Hepatic stellate cell (primary cell): ENCODE results near the gene PRR5.

Source experiments
- DNase-seq: peaks from one replicate; pipeline ENCODE4 v3.0.0; 2011; ENCODE audit warnings: low spot score

Gene PRR5

GRCh38 chr22:44693756-44694155 lies 8.2 kb upstream of the PRR5 start:
- no peak for DNase-seq

- DNase-seq, result peak; percentile 85
Observed at GRCh38 chr22:44697423-44698141, 4.4 kb upstream of the PRR5 start.

GRCh38 chr22:44698531-44699421 lies 3.2 kb upstream of the PRR5 start:
- peak; percentile 77 for DNase-seq

- no peak for DNase-seq
Observed at GRCh38 chr22:44700456-44700855, 1.5 kb upstream of the PRR5 start.

GRCh38 chr22:44701187-44701790 lies 715 bp upstream of the PRR5 start:
- DNase-seq, result no peak

- no peak for DNase-seq
Observed at GRCh38 chr22:44702479-44703198, 635 bp downstream of the PRR5 start.

- DNase-seq, result no peak
Observed at GRCh38 chr22:44703255-44703870, 1.4 kb downstream of the PRR5 start.

GRCh38 chr22:44704159-44705021 lies 2.4 kb downstream of the PRR5 start:
- no peak for DNase-seq

- no peak for DNase-seq
Observed at GRCh38 chr22:44705022-44705297, 3.0 kb downstream of the PRR5 start.

GRCh38 chr22:44706488-44706887 lies 4.5 kb downstream of the PRR5 start:
- DNase-seq, result no peak

GRCh38 chr22:44707178-44707577 lies 5.2 kb downstream of the PRR5 start:
- no peak for DNase-seq

GRCh38 chr22:44707752-44708151 lies 5.7 kb downstream of the PRR5 start:
- no peak for DNase-seq

- no peak for DNase-seq
Observed at GRCh38 chr22:44709881-44710392, 7.9 kb downstream of the PRR5 start.

GRCh38 chr22:44710474-44711240 lies 8.7 kb downstream of the PRR5 start:
- no peak for DNase-seq

GRCh38 chr22:44711241-44711560 lies 9.2 kb downstream of the PRR5 start:
- DNase-seq, result no peak

GRCh38 chr22:44711690-44712555 lies 9.9 kb downstream of the PRR5 start:
- no peak for DNase-seq

GRCh38 chr22:44712962-44713361 lies 11.0 kb downstream of the PRR5 start:
- no peak for DNase-seq

GRCh38 chr22:44714703-44715350 lies 12.8 kb downstream of the PRR5 start:
- DNase-seq, result no peak

- no peak for DNase-seq
Observed at GRCh38 chr22:44718418-44718817, 16.4 kb downstream of the PRR5 start.
